ENCODE measurements around the gene ZCRB1.
A peak's percentile ranks its signal among the peaks of the same experiment; 100 is the strongest.
"Not testable (repeated sequence)": the region's sequence is repeated elsewhere in the genome, so short reads cannot be mapped to it uniquely, and the experiment has no call there.

Gene ZCRB1

GRCh38 chr12:42343721-42344120, 17.8 kb upstream of the ZCRB1 start:
- no peak overlapping the region for H3K4me3 ChIP-seq (ENCODE audit: low read length)
- no peak for DNase-seq (ENCODE audit: low read depth)
- TF ChIP-seq CTCF (conservative IDR thresholded peaks at IDR 0.05; ENCODE audit: low read length) = no peak

- DNase-seq (ENCODE audit: low read depth) = no peak
- no peak for TF ChIP-seq CTCF (conservative IDR thresholded peaks at IDR 0.05; ENCODE audit: low read length)
- no peak overlapping the region for H3K4me3 ChIP-seq (ENCODE audit: low read length)
Measured at GRCh38 chr12:42342028-42342427, 16.1 kb upstream of the ZCRB1 start.

- no peak for TF ChIP-seq CTCF (conservative IDR thresholded peaks at IDR 0.05; ENCODE audit: low read length)
- no peak overlapping the region for H3K4me3 ChIP-seq (ENCODE audit: low read length)
- DNase-seq (ENCODE audit: low read depth) = no peak
Measured at GRCh38 chr12:42338280-42338679, 12.4 kb upstream of the ZCRB1 start.

GRCh38 chr12:42336286-42336685, 10.4 kb upstream of the ZCRB1 start:
- DNase-seq (ENCODE audit: low read depth) = no peak
- no peak for TF ChIP-seq CTCF (conservative IDR thresholded peaks at IDR 0.05; ENCODE audit: low read length)
- no peak overlapping the region for H3K4me3 ChIP-seq (ENCODE audit: low read length)

- no peak overlapping the region for H3K4me3 ChIP-seq (ENCODE audit: low read length)
- peak; percentile 48 for DNase-seq (ENCODE audit: low read depth)
- TF ChIP-seq CTCF (conservative IDR thresholded peaks at IDR 0.05; ENCODE audit: low read length) = peak; percentile 69
Measured at GRCh38 chr12:42332301-42333285, 6.7 kb upstream of the ZCRB1 start.

GRCh38 chr12:42330097-42330496, 4.2 kb upstream of the ZCRB1 start:
- not testable (repeated sequence) for DNase-seq (ENCODE audit: low read depth); H3K4me3 ChIP-seq (ENCODE audit: low read length)

GRCh38 chr12:42327227-42327590, 1.3 kb upstream of the ZCRB1 start:
- no peak for TF ChIP-seq CTCF (conservative IDR thresholded peaks at IDR 0.05; ENCODE audit: low read length)
- no peak for DNase-seq (ENCODE audit: low read depth)
- H3K4me3 ChIP-seq (ENCODE audit: low read length) = peak overlapping the region; percentile 79

Data from AG10803 (cell line).